GM23338 (cell line): ENCODE results near the gene AIF1L. TPM values are rescaled to one million over a fixed set of nuclear protein-coding genes. Genes with fewer than 3 reads are reported as not detected.

Experiments
- ATAC-seq: fragments of 200-7000 bp; cut with Tn5 transposase; 3 replicates; pipeline ENCODE4 v1.9.1; 2020
- DNase-seq: peaks from one replicate; pipeline ENCODE4 v3.0.0-alpha.2; 2015; ENCODE audit warnings: low spot score
- H2AFZ ChIP-seq: fragments of 200-600 bp; sonication (generic); 2 replicates; pipeline ENCODE4 v1.8.0; 2016; ENCODE audit warnings: antibody characterized with exemption, mild to moderate bottlenecking, moderate library complexity
- H3F3A ChIP-seq: fragments of 200-600 bp; sonication (generic); replicated peaks from 2 replicates; pipeline ENCODE4 v1.8.0; 2017; ENCODE audit warnings: antibody characterized with exemption, mixed run types, low read depth
- H3K27ac ChIP-seq: fragments of 200-600 bp; sonication (generic); 2 replicates; pipeline ENCODE4 v1.6.1; 2016; ENCODE audit warnings: low read depth
- H3K27me3 ChIP-seq: fragments of 200-600 bp; sonication (generic); 2 replicates; pipeline ENCODE4 v1.8.0; 2016; ENCODE audit warnings: mild to moderate bottlenecking, mixed run types, moderate library complexity; ENCODE audit not compliant: insufficient read depth
- H3K36me3 ChIP-seq: fragments of 200-600 bp; sonication (generic); 2 replicates; pipeline ENCODE4 v1.8.0; 2016; ENCODE audit warnings: mild to moderate bottlenecking; ENCODE audit not compliant: insufficient read depth
- H3K4me1 ChIP-seq: fragments of 200-600 bp; sonication (generic); 2 replicates; pipeline ENCODE4 v1.8.0; 2016; ENCODE audit warnings: mild to moderate bottlenecking, moderate library complexity; ENCODE audit not compliant: insufficient read depth
- H3K4me2 ChIP-seq: fragments of 200-600 bp; sonication (generic); 2 replicates; pipeline ENCODE4 v1.7.1; 2017; ENCODE audit warnings: mixed run types
- H3K4me3 ChIP-seq: fragments of 200-600 bp; sonication (generic); 2 replicates; pipeline ENCODE4 v1.6.1; 2016; ENCODE audit warnings: mixed run types
- H3K79me2 ChIP-seq: fragments of 200-600 bp; sonication (generic); replicated peaks from 2 replicates; pipeline ENCODE4 v1.8.0; 2017; ENCODE audit warnings: mild to moderate bottlenecking; ENCODE audit not compliant: insufficient read depth
- H3K9me2 ChIP-seq: fragments of 200-600 bp; sonication (generic); 2 replicates; pipeline ENCODE4 v1.8.0; 2017; ENCODE audit not compliant: insufficient read depth
- H4K20me1 ChIP-seq: fragments of 200-600 bp; sonication (generic); replicated peaks from 2 replicates; pipeline ENCODE4 v1.8.0; 2017; ENCODE audit warnings: mild to moderate bottlenecking; ENCODE audit not compliant: insufficient read depth
- H3K27ac Mint-ChIP-seq: 2 replicates; pipeline ENCODE4 v1.8.0; 2020; ENCODE audit warnings: inconsistent platforms, mild to moderate bottlenecking, moderate library complexity, mixed read lengths
- H3K27me3 Mint-ChIP-seq: 3 replicates; pipeline ENCODE4 v1.8.0; 2022; ENCODE audit warnings: low read depth, mild to moderate bottlenecking, moderate library complexity, mixed read lengths, inconsistent platforms; ENCODE audit not compliant: insufficient read depth, poor library complexity
- H3K36me3 Mint-ChIP-seq: 3 replicates; pipeline ENCODE4 v1.8.0; 2021; ENCODE audit warnings: low read depth, mild to moderate bottlenecking, inconsistent platforms, moderate library complexity, mixed read lengths
- H3K4me1 Mint-ChIP-seq: 3 replicates; pipeline ENCODE4 v1.8.0; 2020; ENCODE audit warnings: mild to moderate bottlenecking, inconsistent platforms, mixed read lengths
- H3K4me3 Mint-ChIP-seq: 3 replicates; pipeline ENCODE4 v1.8.0; 2021; ENCODE audit warnings: moderate library complexity, mild to moderate bottlenecking, inconsistent platforms, mixed read lengths
- H3K9me3 Mint-ChIP-seq: 3 replicates; pipeline ENCODE4 v1.8.0; 2020; ENCODE audit warnings: moderate library complexity, mild to moderate bottlenecking, inconsistent platforms, mixed read lengths
- CTCF ChIP-seq, 2 experiments: fragments of 200-600 bp in 1 of 2; sonication (generic) in 1 of 2; conservative IDR thresholded peaks; 2 replicates each; pipeline versions ENCODE4 v1.5.1 to v1.6.1; 2016 to 2017; ENCODE audit warnings: antibody characterized with exemption in 2 of 2, low read depth in 2 of 2, mild to moderate bottlenecking in 2 of 2, moderate library complexity in 1 of 2
- ETS1 ChIP-seq: IDR thresholded peaks from 2 replicates; pipeline ENCODE4 v1.6.1; 2016; ENCODE audit warnings: antibody characterized with exemption
- EZH2 ChIP-seq: fragments of 200-600 bp; sonication (generic); IDR thresholded peaks from one replicate; pipeline ENCODE4 v1.8.0; 2017; ENCODE audit warnings: antibody characterized with exemption, mild to moderate bottlenecking, low read depth; ENCODE audit not compliant: unreplicated experiment
- EZH2phosphoT487 ChIP-seq: fragments of 200-600 bp; sonication (generic); IDR thresholded peaks from one replicate; pipeline ENCODE4 v1.8.1; 2018; ENCODE audit warnings: antibody characterized with exemption; ENCODE audit not compliant: unreplicated experiment
- POLR2AphosphoS5 ChIP-seq: IDR thresholded peaks from 2 replicates; pipeline ENCODE4 v1.6.1; 2016; ENCODE audit warnings: antibody characterized with exemption, low read depth
- STAT1 ChIP-seq: IDR thresholded peaks from one replicate; pipeline ENCODE4 v1.6.1; 2016; ENCODE audit warnings: antibody characterized with exemption; ENCODE audit not compliant: unreplicated experiment
- ZNF114 ChIP-seq: fragments of 250-450 bp; sonication (Bioruptor Pico); IDR thresholded peaks from 2 replicates; pipeline ENCODE4 v1.5.0; 2020; ENCODE audit warnings: mild to moderate bottlenecking, moderate library complexity
- ZNF331 ChIP-seq: fragments of 250-450 bp; sonication (Bioruptor Pico); IDR thresholded peaks from 2 replicates; pipeline ENCODE4 v1.5.0; 2020; ENCODE audit warnings: low read depth, mild to moderate bottlenecking, moderate library complexity
- ZNF462 ChIP-seq: fragments of 250-450 bp; sonication (Bioruptor Pico); IDR thresholded peaks from 2 replicates; pipeline ENCODE4 v1.5.0; 2020; ENCODE audit warnings: mild to moderate bottlenecking, moderate library complexity
- polyA plus RNA-seq: library from polyadenylated mRNA; unstranded; fragments of >200 nt; fragmentation: Nextera tagmentation; extraction: Ambion mirVana; gene quantifications from 2 replicates; pipeline ENCODE4 v1.2.1, GENCODE V29; 2016
- total RNA-seq: library from RNA; depleted of rRNA; stranded (reverse); fragments of >200 nt; shearing (Covaris generic); gene quantifications from 2 replicates; pipeline ENCODE4 v1.2.3, GENCODE V29; 2014

AIF1L gene
- total and polyA plus RNA-seq, 2 experiments from 2014 or later, result 76.4 to 87.8 TPM

- TF ChIP-seq ZNF462 (no peak), STAT1 (no peak), EZH2phosphoT487 (no peak), ZNF331 (CRISPR knock-in tag) (no peak), POLR2AphosphoS5 (no peak), ZNF114 (CRISPR knock-in tag) (no peak), EZH2 (no peak)
These were observed 35.3 kb upstream of the AIF1L start (continued) for GRCh38 chr9:131060900-131061630.

- Histone ChIP-seq H3K9me2 (no peaks in the 10 kb centered on the region), H3K36me3 (no peaks in the 10 kb centered on the region), H3K79me2 (no peaks in the 10 kb centered on the region), H3K4me2 (no peak overlapping the region), H4K20me1 (no peaks in the 10 kb centered on the region), H3F3A (no peaks in the 10 kb centered on the region), H3K4me1 (no peaks in the 10 kb centered on the region), H3K4me3 (no peak overlapping the region), H3K27ac (no peak overlapping the region), H2AFZ (no peak overlapping the region), H3K27me3 (no peaks in the 10 kb centered on the region)
- Mint-ChIP-seq H3K36me3 (peaks cover 2% of the 10 kb centered on the region; the same call in 1 of the 3 replicates), H3K27ac (no peak overlapping the region), H3K27me3 (peaks cover 2% of the 10 kb centered on the region), H3K9me3 (no peaks in the 10 kb centered on the region), H3K4me3 (no peak overlapping the region), H3K4me1 (no peaks in the 10 kb centered on the region)
- ATAC-seq, result no peak
- no peak for DNase-seq
- TF ChIP-seq CTCF (conservative IDR thresholded peaks at IDR 0.05; ENCODE audit: low read depth in 2 of 2) (no peak), ETS1 (no peak)
These were observed 33.4 kb upstream of the AIF1L start for GRCh38 chr9:131062969-131063368.
